HG03571 (cell line): ENCODE measurements around the gene RAB3GAP1.
A peak's percentile ranks its signal among the peaks of the same experiment; 100 is the strongest.
"Not testable (repeated sequence)": the region's sequence is repeated elsewhere in the genome, so short reads cannot be mapped to it uniquely, and the experiment has no call there.

Experiments
- ATAC-seq: cut with Tn5 transposase; IDR thresholded peaks from one replicate; pipeline ENCODE4 v1.9.1; 2021; ENCODE audit not compliant: unreplicated experiment

The RAB3GAP1 gene

GRCh38 chr2:135052997-135053474 lies 944 bp downstream of the RAB3GAP1 start:
- ATAC-seq = peak; percentile 20

- no peak for ATAC-seq
Measured at GRCh38 chr2:135055182-135055786, 3.2 kb downstream of the RAB3GAP1 start.

- no peak for ATAC-seq
Measured at GRCh38 chr2:135056790-135057189, 4.7 kb downstream of the RAB3GAP1 start.

GRCh38 chr2:135059577-135059976 lies 7.5 kb downstream of the RAB3GAP1 start:
- ATAC-seq = no peak

DNA sequence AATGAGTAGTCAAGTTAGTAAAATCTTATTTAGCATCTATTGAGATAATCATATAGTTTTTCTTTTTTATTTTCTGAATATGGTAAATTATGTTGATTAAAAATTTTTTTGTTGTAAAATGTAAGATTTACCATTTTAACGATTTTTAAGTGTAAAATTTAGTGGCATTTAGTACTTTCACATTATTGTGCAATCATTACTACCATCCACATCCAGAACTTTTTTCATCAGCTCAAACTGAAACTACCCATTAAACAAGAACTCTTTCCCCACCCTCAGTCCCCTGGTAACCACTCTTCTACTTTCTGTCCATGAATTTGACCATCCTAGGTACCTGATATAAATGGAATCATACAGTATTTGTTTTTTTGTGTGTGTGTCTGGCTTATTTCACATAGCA lies 11.1 kb downstream of the RAB3GAP1 start:
- ATAC-seq = no peak

GRCh38 chr2:135064149-135064548 lies 12.1 kb downstream of the RAB3GAP1 start:
- ATAC-seq = no peak

DNA sequence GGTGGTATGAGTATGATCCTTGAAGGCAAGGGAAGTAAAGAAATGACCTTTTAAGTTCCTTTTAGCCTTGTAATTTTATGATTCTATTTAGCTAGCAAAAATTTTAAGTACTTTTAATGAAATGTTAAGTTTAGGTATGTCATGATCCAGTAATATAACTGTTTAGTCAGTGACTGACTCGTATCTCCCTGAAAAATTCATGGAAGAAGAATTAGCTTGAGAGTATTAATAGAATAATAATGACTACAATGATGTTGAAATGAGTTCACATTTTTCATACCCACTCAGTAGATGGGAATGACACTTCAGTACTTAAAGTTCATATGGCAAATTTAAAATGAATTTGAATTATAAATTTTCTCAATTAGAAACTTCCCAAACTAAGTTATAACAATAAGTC lies 14.6 kb downstream of the RAB3GAP1 start:
- ATAC-seq = no peak

- ATAC-seq = no peak
Measured at GRCh38 chr2:135072125-135072997, 20.3 kb downstream of the RAB3GAP1 start.

DNA sequence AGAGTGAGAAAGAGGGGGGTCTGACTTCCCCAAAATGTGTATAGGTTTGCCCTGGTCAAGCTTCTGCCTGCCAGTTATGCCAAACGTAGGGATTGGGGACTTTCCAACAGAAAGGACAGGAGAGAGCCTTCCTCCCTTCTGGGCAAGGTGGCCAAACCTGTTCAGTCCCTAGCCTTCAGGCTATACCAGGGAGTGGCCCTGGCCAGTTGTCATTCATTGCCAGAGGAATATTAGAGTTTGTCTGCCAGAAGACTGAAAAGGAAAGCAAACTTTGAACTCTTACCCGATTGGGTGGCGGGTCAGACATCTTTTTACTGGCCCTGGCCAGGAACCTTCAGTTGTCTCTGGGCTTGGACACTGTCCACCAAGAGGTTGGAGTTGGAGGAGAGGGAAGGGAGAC lies 22.1 kb downstream of the RAB3GAP1 start:
- no peak for ATAC-seq

DNA sequence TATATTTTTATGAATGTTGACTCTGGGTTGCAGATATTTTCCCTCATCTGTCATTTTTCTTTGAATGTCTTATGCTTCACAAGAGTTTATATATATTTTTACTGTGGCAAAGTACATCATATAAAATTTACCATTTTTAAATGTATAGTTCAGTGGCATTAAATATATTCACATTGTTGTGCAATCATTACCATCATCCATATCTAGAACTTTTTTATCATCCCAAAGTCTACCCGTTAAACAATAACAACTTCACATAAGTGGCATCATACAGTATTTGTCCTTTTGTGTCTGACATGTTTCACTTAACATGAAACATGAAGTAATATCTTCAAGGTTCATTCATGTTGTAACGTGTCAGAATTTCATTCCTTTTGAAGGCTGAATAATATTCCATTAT lies 24.5 kb downstream of the RAB3GAP1 start:
- ATAC-seq = no peak

DNA sequence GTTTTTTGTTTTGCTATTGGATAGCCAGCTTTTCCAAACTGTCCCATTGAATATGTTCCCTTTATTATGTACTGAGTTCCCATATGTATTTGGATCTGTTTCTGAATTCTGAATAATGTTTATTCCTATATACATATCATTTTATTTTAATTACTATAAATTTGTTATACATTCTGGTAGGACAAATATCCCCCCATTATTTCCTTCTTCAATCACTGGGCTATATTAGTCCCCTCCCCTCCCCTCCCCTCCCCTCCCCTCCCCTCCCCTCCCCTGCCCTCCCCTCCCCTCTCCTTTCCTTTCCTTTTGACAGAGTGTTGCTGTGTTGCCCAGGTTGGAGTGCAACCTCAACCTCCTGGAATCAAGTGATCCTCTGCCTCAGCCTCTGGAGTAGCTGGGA lies 26.3 kb downstream of the RAB3GAP1 start:
- no peak for ATAC-seq

DNA sequence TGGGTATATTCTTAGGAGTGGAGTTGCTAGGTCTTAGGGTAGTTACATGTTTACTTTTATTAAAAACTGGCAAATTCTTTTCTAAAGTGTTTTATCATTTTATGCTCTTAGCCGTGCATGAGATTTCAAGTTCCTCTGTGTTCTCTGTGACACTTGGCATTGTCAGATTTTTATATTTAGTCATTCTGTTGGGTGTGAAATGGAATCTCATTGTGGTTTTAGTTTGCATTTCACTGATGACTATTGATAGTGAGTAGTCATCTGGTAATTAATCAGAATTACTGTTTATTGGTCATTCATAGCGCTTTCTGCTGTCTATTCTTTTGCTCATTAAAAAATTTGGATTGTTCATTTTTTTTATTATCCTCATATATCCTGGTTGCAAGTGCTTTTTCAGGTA lies 34.1 kb downstream of the RAB3GAP1 start:
- no peak for ATAC-seq

DNA sequence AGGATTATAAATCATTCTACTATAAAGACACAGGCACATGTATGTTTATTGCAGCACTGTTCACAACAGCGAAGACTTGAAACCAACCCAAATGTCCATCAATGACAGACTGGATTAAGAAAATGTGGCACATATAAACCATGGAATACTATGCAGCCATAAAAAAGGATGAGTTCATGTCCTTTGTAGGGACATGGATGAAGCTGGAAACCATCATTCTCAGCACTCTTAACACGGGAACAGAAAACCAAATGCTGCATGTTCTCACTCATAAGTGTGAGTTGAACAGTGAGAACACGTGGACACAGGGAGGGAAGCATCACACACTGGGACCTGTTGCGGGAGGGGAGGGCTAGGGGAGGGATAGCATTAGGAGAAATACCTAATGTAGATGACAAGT lies 37.5 kb downstream of the RAB3GAP1 start:
- ATAC-seq = not testable (repeated sequence)

GRCh38 chr2:135091681-135092080 lies 39.6 kb downstream of the RAB3GAP1 start:
- no peak for ATAC-seq

GRCh38 chr2:135093193-135093592 lies 41.1 kb downstream of the RAB3GAP1 start:
- no peak for ATAC-seq

DNA sequence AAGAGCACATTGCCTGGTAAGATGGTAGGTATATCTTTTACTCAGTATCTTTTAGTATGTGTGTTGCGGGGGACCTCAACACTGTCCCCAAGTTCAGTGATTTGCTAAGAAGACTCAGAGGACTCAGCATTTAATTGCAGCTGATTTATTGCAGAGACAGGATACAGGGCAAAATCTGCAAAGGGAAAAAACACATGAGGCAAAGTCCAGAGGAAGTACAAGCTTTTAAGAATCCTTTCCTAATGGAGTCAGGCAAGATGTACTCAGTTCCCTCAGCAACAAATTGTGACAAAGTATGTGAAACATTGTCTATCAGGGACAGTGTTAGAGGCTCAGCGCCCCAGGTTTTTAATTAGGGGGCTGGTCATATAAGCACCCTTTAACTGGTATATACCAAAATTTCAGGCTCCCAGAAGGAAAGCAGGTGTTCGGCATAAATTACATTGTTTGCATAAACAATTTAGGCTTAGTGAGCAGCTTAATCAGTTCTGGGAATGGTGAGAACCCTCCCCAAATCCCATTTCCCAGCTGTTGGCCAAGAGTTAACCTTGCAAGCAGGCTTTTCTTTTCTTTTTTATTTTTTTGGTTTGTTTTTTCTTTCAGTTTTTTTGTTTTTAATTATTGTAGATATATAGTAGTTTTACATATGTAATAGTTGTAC lies 41.7 kb downstream of the RAB3GAP1 start:
- ATAC-seq = no peak

GRCh38 chr2:135094508-135094907 lies 42.4 kb downstream of the RAB3GAP1 start:
- ATAC-seq = no peak

DNA sequence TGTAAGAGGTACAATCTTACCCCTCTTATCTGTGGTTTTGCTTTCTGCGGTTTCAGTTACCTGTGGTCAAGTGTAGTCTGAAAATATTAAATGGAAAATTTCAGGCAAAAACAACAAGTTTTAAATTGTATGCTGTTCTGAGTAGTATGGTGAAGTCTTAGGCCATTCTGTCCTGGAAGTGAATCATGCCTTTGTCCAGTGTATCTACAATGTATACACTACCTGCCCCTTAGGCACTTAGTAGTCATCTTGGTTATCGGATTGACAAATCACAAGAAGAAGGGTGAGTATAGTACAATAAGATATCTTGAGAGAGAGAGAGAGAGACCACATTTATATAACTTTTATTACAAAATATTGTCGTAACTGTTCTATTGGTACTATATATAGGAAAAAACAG lies 43.5 kb downstream of the RAB3GAP1 start:
- ATAC-seq = no peak

DNA sequence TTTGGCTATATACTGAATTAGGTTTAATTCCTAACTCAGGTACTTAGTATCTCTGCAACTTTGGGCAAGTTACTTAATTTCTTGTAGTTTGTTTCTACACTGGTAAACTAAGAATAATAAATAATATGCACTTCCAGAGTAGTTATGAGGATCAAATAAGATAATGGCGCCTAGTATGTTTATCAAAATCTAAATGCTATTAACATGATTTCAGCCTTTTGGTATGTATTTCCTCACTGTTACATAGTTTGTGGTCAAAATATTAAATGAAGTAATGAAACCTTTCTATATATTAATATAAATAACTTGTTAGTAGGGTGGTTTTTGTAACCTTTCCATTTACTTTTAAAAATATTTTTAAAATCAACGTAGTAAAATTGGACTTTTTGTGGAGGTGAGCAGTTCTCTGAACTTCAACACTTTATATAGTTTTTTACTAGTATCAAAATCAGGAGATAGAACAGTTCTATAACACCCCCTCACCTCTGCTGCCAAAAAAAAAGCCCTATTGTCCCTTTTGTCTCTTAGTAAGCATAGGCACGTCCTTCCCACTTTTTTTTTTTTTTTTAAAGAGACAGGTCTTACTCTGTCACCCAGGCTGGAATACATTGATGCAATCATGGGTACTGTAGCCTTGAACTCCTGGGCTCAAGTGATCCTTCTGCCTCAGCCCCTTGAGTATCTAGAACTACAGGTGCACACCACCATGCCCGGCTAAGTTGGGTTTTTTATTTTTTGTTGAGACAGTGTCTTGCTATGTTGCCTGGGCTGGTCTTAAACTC lies 44.8 kb downstream of the RAB3GAP1 start:
- ATAC-seq = no peak

DNA sequence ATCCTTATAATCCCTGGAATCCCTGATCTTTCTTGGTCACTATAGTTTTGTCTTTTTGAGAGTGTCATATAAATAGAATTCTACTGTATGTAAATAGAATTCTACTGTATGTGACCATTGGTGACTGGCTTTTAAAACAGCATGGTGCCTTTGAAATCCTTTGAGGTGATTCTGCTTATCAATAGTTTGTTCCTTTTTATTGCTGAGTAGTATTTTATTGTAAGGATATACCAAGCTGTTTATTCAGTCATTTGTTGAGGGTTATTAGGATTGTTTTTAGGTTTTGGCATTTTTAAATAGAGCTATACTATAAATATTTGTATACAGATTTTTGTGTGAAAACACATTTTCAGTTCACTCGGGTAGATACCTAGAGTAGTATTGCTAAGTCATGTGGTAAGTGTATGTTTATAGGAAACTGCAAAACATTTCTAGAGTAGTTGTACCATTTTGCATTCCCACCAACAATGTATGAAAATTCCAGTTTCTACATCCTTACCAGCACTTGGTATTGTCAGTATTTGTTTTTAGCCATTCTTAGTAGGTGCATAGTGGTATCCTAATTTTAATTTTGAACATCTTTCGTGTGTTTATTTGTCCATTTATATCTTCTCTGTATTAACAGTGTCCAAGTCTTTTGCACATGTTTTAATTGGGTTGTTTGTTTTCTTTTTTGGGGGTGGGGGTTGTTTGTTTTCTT lies 45.6 kb downstream of the RAB3GAP1 start:
- ATAC-seq = no peak
